Measurements from ENCODE around the gene FYB2. TPM values are rescaled to one million over a fixed set of nuclear protein-coding genes. Genes with fewer than 3 reads are reported as not detected.

Gene FYB2
- total RNA-seq, 1 experiment from 2014 or later, result 0.15 TPM

DNA sequence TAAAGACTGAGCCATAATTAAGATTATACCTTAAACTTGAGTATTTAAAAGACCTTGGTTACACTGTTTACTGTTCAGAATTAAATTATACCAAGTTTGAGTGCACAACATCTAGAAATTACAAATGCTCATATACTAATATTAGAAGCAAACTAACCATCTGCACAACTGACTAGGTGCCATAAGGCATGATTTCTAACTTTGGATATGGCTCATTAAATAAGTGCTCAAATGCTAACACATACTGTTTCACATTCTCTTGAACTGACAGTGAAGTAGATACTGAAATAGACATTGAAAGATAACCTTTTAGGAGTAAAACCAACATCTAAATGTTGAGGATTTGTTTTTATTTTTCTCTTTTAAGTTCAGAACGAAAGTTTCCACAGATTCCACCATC, 100.0 kb downstream of the FYB2 start (continued):
- TF ChIP-seq, protein P1, sequence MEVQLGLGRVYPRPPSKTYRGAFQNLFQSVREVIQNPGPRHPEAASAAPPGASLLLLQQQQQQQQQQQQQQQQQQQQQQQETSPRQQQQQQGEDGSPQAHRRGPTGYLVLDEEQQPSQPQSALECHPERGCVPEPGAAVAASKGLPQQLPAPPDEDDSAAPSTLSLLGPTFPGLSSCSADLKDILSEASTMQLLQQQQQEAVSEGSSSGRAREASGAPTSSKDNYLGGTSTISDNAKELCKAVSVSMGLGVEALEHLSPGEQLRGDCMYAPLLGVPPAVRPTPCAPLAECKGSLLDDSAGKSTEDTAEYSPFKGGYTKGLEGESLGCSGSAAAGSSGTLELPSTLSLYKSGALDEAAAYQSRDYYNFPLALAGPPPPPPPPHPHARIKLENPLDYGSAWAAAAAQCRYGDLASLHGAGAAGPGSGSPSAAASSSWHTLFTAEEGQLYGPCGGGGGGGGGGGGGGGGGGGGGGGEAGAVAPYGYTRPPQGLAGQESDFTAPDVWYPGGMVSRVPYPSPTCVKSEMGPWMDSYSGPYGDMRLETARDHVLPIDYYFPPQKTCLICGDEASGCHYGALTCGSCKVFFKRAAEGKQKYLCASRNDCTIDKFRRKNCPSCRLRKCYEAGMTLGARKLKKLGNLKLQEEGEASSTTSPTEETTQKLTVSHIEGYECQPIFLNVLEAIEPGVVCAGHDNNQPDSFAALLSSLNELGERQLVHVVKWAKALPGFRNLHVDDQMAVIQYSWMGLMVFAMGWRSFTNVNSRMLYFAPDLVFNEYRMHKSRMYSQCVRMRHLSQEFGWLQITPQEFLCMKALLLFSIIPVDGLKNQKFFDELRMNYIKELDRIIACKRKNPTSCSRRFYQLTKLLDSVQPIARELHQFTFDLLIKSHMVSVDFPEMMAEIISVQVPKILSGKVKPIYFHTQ (CRISPR knock-in tag; IDR thresholded peaks at IDR 0.05), result no peak
- TF ChIP-seq ZNF416 (CRISPR knock-in tag; IDR thresholded peaks at IDR 0.05), result no peak

DNA sequence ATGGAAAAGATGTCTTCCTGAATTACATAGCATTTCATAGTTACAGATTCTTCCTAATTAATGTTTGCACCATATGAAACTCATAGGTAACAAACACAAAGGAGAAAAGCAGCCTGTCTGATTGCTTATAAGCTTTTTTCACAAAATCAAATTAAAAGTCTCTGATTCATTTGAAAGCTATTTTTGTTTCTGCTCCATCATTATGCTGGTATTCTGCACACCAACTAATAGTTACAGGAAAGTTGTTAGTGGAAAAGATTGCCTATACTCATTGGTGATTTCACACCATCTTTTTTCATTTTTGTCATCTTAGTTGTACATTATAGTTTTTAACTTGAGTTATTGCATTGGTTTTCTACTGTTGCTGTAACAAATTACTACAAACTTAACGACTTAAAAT, 104.0 kb downstream of the FYB2 start:
- no peaks in the 10 kb centered on the region for H3K36me3 Mint-ChIP-seq
- ATAC-seq, result no peak
- ChIA-PET CTCF (no interaction called here), POLR2A (no interaction called here)
- no peak for DNase-seq (ENCODE audit: low spot score)
- no peaks in the 10 kb centered on the region for H3K27me3 Mint-ChIP-seq (ENCODE audit: low read depth)
- no peaks in the 10 kb centered on the region for H3K9me3 Mint-ChIP-seq
- TF ChIP-seq, protein P2, sequence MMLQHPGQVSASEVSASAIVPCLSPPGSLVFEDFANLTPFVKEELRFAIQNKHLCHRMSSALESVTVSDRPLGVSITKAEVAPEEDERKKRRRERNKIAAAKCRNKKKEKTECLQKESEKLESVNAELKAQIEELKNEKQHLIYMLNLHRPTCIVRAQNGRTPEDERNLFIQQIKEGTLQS (CRISPR knock-in tag; conservative IDR thresholded peaks at IDR 0.05), result no peak
- TF ChIP-seq, protein P3, sequence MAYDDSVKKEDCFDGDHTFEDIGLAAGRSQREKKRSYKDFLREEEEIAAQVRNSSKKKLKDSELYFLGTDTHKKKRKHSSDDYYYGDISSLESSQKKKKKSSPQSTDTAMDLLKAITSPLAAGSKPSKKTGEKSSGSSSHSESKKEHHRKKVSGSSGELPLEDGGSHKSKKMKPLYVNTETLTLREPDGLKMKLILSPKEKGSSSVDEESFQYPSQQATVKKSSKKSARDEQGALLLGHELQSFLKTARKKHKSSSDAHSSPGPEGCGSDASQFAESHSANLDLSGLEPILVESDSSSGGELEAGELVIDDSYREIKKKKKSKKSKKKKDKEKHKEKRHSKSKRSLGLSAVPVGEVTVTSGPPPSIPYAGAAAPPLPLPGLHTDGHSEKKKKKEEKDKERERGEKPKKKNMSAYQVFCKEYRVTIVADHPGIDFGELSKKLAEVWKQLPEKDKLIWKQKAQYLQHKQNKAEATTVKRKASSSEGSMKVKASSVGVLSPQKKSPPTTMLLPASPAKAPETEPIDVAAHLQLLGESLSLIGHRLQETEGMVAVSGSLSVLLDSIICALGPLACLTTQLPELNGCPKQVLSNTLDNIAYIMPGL (CRISPR knock-in tag; IDR thresholded peaks at IDR 0.05), result no peak
- TF ChIP-seq MXD4 (CRISPR knock-in tag; IDR thresholded peaks at IDR 0.05; ENCODE audit: borderline replicate concordance) (no peak), JUN (CRISPR knock-in tag; IDR thresholded peaks at IDR 0.05) (no peak), CBFB (CRISPR knock-in tag; IDR thresholded peaks at IDR 0.05; ENCODE audit: low read depth) (no peak), FOXP1 (CRISPR knock-in tag; IDR thresholded peaks at IDR 0.05; ENCODE audit: borderline replicate concordance) (no peak), RELA (CRISPR knock-in tag; IDR thresholded peaks at IDR 0.05; ENCODE audit: borderline replicate concordance) (no peak), GRHL2 (CRISPR knock-in tag; IDR thresholded peaks at IDR 0.05; ENCODE audit: insufficient replicate concordance, severe bottlenecking) (no peak), ZNF396 (CRISPR knock-in tag; IDR thresholded peaks at IDR 0.05; ENCODE audit: borderline replicate concordance) (no peak), GABPB1 (CRISPR knock-in tag; IDR thresholded peaks at IDR 0.05) (no peak), SMAD3 (CRISPR knock-in tag; IDR thresholded peaks at IDR 0.05; ENCODE audit: borderline replicate concordance) (no peak), ZNF121 (CRISPR knock-in tag; IDR thresholded peaks at IDR 0.05) (no peak), TEAD1 (CRISPR knock-in tag; IDR thresholded peaks at IDR 0.05) (no peak), ZBTB21 (CRISPR knock-in tag; IDR thresholded peaks at IDR 0.05; ENCODE audit: borderline replicate concordance) (no peak), TP53 (CRISPR knock-in tag; IDR thresholded peaks at IDR 0.05) (no peak)
- TF ChIP-seq, protein P4, sequence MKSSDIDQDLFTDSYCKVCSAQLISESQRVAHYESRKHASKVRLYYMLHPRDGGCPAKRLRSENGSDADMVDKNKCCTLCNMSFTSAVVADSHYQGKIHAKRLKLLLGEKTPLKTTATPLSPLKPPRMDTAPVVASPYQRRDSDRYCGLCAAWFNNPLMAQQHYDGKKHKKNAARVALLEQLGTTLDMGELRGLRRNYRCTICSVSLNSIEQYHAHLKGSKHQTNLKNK (CRISPR knock-in tag; IDR thresholded peaks at IDR 0.05), result no peak
- TF ChIP-seq, protein P5, sequence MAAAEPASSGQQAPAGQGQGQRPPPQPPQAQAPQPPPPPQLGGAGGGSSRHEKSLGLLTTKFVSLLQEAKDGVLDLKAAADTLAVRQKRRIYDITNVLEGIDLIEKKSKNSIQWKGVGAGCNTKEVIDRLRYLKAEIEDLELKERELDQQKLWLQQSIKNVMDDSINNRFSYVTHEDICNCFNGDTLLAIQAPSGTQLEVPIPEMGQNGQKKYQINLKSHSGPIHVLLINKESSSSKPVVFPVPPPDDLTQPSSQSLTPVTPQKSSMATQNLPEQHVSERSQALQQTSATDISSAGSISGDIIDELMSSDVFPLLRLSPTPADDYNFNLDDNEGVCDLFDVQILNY (CRISPR knock-in tag; IDR thresholded peaks at IDR 0.05), result no peak
- TF ChIP-seq, protein P6, sequence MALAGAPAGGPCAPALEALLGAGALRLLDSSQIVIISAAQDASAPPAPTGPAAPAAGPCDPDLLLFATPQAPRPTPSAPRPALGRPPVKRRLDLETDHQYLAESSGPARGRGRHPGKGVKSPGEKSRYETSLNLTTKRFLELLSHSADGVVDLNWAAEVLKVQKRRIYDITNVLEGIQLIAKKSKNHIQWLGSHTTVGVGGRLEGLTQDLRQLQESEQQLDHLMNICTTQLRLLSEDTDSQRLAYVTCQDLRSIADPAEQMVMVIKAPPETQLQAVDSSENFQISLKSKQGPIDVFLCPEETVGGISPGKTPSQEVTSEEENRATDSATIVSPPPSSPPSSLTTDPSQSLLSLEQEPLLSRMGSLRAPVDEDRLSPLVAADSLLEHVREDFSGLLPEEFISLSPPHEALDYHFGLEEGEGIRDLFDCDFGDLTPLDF (CRISPR knock-in tag; IDR thresholded peaks at IDR 0.05), result no peak
- TF ChIP-seq, protein P7, sequence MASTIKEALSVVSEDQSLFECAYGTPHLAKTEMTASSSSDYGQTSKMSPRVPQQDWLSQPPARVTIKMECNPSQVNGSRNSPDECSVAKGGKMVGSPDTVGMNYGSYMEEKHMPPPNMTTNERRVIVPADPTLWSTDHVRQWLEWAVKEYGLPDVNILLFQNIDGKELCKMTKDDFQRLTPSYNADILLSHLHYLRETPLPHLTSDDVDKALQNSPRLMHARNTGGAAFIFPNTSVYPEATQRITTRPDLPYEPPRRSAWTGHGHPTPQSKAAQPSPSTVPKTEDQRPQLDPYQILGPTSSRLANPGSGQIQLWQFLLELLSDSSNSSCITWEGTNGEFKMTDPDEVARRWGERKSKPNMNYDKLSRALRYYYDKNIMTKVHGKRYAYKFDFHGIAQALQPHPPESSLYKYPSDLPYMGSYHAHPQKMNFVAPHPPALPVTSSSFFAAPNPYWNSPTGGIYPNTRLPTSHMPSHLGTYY (CRISPR knock-in tag; IDR thresholded peaks at IDR 0.05), result no peak
- no peak overlapping the region for H3K27ac Mint-ChIP-seq
- H3K4me3 Mint-ChIP-seq, result no peak overlapping the region
- no peaks in the 10 kb centered on the region for H3K4me1 Mint-ChIP-seq
